Transverse colon (tissue), 3 donors: ENCODE measurements around the gene LDB2.

Source experiments
- CTCF ChIP-seq, 5 experiments: fragments of 200-600 bp in 3 of 5; fragments of 450-650 bp in 2 of 5; sonication (generic) in 3 of 5; IDR thresholded peaks; 1 replicate in 2 of 5; 2 replicates in 3 of 5; pipeline ENCODE4 v1.5.1; 2016 to 2017; ENCODE audit warnings: antibody characterized with exemption in 5 of 5, inconsistent platforms in 3 of 5, mild to moderate bottlenecking in 2 of 5, moderate library complexity in 1 of 5
- EP300 ChIP-seq: sonication (generic); formaldehyde crosslinking; IDR thresholded peaks from one replicate; pipeline ENCODE4 v1.6.1; 2017; ENCODE audit warnings: antibody characterized with exemption, low read depth

GRCh38 chr4:16852228-16852627, 46.2 kb downstream of the LDB2 start:
- no peak for TF ChIP-seq CTCF (IDR thresholded peaks at IDR 0.05)
- no peak for TF ChIP-seq EP300
